Stimulated activated CD4-positive, alpha-beta T cell treated with anti-CD3 and anti-CD28 coated beads, TNF-alpha, amount 100 ng/mL, for 1 hour (primary cell): ENCODE measurements around the gene MTNR1A.

Source experiments
- DNase-seq, 3 donors: peaks; one replicate each; pipeline ENCODE4 v3.0.0-alpha.2; 2020; ENCODE audit warnings: low read depth in 3 of 3, low spot score in 1 of 3

MTNR1A gene

GRCh38 chr4:186554914-186555827 is at the start of gene MTNR1A:
MTNR1A (minus strand) TSS chr4:186555567; CDS start chr4:186555365, 202 bp downstream.
- no peak for DNase-seq

GRCh38 chr4:186604124-186604807 is 48.9 kb upstream of the MTNR1A start:
- no peak for DNase-seq

DNA sequence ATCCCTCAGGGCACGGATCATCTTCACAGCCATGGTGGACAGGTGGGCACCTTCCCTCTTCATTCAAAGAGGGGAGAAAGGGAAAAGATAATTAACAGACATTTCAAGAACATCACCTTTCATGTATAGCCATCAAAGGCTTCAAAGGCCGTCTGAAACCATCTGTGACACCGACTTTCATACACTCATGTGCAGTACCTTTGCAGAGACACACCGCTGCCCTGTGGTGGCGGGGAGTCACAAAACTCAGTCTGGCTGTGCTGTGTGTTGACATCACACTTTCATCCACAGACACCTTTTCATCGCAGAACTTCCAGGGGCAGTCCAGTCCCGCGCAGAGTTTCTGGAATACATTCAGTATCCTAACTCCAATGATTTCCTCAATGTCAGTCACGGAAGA is 47.6 kb upstream of the MTNR1A start:
- no peak for DNase-seq

DNA sequence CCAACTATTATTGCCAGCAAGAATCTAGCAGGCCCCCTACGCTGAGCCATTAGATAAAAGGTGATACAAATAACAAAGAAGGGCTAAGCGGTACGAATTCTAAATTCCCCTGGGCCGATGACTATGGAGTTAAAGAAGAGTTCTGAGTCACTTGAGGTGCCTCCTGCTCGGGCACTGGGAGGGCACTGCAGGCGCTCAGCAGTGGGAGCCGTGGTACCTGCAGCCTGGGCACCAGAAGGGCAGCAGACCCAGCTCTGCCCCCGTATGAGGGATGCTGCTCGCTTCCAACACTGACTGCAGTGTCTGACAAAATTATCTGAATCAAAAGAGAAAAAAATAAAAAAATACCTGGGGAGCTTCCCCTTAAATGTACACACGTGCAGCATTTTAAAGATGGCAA is 44.1 kb upstream of the MTNR1A start:
- DNase-seq, result no peak

DNA sequence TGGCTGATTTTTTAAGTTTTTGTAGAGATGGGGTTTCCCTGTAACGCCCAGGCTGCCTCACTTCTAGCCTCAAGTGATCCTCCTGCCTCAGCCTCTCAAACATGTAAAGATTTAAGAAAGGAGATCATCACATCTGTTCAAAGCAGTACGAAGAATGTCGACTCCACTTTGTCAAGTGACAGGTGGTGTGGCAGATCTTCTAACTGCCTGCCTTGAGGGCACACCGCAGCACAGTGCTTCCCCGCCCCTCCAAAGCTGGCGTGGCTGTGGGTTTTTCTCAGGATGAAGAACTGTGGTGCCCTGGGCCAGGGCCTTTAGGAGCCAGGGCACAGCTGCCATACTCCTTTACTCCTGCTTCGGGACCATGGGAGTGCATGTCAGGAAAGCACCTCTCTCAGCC is 43.3 kb upstream of the MTNR1A start:
- DNase-seq, result no peak

DNA sequence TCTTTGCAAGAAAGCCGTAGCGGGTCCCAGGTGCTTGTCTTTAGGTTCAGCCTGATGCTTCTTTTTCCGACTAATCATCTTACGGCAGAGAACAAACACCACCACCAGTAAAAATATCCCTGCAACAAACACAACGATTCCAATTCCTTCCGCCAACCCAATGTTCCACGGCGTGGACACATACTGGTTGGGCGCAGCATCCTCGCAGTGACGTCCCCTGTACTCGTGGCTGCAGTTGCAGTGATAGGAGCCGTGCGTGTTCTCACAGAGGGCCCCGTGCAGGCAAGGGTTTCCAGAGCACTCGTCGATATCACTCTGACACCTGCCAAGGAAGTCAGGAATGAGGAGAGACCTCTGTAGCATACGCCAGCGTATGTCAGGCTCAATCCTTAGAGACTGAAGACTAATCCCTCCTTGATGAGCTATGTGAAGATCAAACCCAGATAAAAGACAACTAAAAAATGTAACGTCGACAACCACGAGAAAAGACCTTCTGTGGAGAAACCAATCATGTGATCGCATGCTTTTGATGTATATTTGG is 41.6 kb upstream of the MTNR1A start:
- no peak for DNase-seq

- DNase-seq, result no peak
These were observed 41.0 kb upstream of the MTNR1A start for GRCh38 chr4:186596346-186596745.

DNA sequence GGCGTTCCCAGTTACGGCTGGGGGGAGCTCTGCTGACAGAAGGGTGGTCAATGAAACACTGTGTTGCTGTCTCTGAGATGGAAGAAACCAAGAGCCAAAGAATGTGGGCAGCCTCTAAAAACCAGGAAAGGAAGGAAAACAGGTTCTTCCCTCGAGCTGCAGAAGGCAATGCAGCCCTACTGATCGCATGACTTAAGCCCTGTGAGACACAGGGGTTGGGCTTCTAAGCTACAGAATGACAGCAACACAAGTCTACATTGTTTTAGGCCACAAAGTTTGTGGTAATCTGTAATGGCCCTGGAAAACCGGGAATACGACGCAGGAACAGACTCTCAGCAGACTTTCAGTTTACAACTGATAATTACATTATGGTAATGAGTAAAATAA is 38.2 kb upstream of the MTNR1A start:
- no peak for DNase-seq

GRCh38 chr4:186592966-186593586 is 37.7 kb upstream of the MTNR1A start:
- DNase-seq, result no peak

GRCh38 chr4:186592445-186592844 is 37.1 kb upstream of the MTNR1A start:
- no peak for DNase-seq

- no peak for DNase-seq
These were observed 36.3 kb upstream of the MTNR1A start for GRCh38 chr4:186591651-186592050.

GRCh38 chr4:186588503-186588902 is 33.1 kb upstream of the MTNR1A start:
- no peak for DNase-seq

GRCh38 chr4:186587416-186588018 is 32.1 kb upstream of the MTNR1A start:
- peak in 2 of 3 donors; percentile 8 to 45 for DNase-seq

DNA sequence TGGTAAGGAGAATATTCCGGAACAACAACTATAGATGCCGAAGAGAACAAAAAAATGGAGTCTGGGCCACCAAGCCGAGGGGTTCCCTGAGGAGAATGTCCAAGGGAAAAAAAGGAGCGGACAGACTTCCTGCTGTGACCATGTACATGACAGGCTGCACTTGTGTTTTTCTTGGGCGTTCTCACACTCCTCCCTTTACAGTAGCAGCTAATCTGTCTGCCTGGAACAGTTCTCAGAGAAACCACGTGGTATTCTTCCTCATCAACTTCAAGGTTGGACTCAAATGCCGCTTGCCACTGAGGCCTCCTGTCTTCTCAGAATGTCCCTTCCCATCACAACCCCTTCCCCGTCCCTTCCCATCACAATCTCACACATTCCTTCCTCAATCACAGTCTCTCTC is 30.8 kb upstream of the MTNR1A start:
- DNase-seq, result no peak

DNA sequence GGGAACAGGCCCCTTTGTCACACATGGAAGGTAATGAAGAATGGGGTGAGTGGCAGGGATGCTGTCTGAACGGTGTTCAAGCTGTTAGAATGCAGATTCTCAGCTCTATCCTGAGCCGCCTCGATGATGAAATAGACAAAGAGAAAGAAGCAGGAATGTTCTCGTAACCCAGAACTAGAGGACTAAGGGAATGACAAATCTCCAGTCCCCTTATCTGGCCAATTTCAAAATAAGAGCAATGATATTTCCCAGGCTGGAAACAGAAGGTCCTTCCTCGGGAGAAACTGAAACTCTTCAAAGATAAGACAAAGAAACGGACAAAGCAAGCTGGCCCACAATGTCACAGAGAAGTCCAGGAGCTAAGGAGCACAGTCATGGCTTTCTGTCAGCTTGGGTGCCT is 29.5 kb upstream of the MTNR1A start:
- no peak for DNase-seq

DNA sequence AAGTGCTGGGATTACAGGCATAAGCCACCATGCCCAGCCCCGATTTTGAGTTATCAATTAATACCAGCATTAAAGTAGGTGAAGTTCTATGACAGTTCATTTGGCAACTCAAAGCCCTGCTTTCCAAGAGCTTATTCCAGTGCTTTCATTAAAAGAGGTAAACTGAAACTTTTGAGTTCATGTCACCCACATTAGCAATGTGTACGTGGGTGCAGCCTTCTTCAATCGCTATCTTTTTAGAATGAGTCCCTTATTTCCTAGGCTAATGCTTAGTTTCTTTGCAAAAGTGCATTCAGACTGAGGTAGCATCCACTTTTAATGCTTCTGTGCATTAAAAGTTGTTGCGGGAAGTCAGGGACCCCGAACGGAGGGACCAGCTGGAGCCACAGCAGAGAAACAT is 26.1 kb upstream of the MTNR1A start:
- DNase-seq, result no peak

GRCh38 chr4:186580669-186581068 is 25.3 kb upstream of the MTNR1A start:
- DNase-seq, result no peak

DNA sequence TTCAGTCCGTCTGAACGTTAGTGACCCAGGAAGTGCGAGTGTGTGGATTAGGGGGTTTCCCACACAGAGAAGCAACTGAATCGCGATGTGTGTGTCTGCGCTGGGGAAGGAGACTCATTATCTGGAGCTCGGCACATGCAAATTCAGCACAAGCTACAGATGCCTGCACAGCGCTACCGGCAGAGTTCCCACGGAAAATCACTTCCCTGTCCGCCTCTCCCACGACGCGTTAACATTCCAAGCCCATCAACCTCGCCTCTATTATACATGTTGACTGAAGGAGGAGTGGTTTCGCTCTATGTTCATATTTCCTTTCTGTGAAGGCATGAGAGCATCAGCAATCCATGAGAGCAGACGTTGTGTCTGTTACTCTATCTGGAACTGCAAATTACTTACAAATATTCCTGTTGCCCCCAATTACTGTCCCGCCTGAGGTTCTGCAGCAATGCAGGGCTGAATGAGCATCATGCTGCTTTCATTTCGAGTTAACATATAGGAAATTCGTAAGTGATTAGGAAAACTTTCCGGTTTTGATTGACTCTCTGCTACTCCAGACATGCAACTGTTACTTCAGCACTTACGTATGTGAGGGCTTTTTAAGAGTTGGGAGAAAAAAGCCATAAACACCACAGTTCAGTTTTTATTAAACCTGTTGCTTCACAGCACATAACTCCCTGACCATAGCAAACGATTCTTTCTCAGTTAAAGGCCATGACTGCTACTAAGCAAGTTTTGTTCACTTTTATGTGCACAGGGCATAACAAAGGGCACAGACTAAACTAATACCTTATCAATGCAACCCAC is 15.0 kb upstream of the MTNR1A start:
- DNase-seq, result no peak

- DNase-seq, result no peak
These were observed 14.3 kb upstream of the MTNR1A start for GRCh38 chr4:186569533-186570192.

DNA sequence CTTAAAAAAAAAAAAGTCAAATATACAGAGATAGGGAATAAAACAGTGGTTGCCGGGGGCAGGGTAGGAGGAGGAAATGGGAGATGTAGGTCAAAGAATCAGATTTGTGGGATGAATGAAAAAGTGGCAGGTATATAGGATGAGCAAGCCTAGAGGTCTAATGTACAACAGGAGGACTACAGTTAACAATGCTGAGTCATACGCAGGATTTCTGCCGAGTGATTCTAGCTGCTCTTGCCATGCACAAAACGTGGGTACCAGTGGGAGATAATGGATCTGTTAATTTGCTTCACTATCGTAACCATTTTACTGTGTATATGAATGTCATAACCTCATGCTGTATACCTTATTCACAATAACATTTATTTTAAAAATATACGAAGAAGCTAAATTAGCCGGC is 10.7 kb upstream of the MTNR1A start:
- no peak for DNase-seq
